ENCODE results near the gene CDKN2A.

Gene CDKN2A

DNA sequence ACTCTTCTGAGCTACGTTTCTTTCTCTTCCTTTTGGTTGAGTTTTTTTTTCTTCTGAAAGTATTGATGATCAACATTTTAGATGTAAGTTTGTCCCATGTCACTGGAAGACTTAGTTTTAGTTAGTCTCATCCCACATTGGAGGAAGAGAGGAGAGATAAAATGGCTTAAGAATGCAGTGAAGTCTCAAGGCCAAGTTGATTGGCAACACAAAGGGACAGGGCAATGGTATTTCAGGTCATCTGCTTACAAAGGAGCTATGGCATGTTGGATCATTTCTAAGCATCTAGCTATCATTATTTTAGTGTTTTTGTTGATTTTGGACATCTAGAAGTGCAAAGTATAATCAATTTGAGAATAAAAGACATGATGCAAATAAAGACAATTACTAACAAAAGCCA is 58.6 kb downstream of the CDKN2A start:
- DNase-seq = no peak

DNA sequence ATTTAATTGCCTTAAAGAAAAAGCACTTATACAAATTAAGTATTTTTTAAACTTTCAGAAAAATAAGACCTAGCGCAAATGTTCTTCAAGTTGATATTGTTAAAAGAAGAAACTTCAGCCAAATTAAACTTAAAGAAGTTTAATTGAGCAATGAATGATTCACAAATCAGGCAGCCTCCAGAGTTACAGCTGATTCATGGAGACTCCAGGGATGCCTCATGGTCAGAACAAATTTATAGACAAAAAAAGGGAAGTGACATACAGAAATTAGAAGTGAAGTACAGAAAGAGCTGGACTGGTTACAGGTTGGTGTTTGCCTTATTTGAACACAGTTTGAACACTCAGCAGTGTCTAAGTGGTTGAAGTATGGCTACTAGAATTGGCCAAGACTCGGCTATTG is 60.3 kb downstream of the CDKN2A start:
- no peak for DNase-seq

DNA sequence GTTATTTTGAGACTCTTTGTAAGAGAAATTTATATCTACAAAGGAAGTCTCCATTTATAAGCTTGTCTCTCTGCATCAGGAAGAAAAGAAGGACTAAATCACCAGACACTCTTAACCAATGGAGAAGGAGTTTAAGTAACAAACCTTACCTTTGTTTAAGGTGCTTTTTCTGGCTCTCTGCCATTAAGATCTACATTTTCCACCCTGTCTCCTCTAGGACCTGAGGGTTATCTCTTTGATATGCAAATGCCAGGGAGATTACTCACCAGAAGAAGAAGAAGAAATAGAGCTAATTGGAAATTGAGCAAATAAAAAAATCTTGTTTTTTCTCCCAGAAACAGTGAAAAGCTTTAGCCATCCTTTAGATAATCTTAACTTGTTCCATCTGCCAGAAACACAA is 60.9 kb downstream of the CDKN2A start:
- DNase-seq = no peak

DNA sequence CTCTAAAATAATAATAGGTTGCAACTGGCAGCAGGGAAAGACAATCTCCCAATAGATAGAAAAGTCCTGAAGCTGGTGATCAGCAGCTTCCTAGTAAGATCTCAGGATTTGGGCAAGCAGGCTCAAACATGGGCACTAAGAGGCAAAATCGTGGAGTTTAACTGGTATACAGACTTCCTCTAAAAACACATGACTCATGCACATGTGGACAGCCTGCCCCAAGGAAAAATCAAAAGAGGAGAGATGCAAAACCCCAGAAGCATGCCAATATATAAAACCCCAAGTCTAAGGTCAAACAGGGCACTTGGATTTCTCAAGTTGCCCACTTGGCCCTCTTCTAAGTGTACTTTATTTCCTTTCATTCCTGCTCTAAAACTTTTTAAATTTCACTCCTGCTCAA is 62.8 kb downstream of the CDKN2A start:
- no peak for DNase-seq

DNA sequence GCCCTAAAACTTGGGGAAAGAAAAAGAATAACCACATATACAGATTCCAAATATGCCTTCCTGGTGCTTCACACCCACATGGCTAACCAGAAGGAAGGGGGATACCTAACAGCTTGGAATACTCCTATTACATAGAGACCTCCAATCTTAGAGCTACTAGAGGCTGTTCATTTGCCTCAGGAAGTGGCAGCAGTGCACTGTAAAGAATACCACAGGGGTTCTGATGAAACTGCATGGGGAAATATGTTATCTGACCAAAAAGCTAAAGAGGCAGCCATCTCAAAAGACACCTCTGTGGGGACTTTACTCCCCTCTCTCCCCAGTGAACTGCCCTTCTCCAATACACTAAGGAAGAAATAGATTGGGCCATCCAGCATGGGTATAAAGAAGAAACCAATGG is 66.4 kb downstream of the CDKN2A start:
- no peak for DNase-seq

DNA sequence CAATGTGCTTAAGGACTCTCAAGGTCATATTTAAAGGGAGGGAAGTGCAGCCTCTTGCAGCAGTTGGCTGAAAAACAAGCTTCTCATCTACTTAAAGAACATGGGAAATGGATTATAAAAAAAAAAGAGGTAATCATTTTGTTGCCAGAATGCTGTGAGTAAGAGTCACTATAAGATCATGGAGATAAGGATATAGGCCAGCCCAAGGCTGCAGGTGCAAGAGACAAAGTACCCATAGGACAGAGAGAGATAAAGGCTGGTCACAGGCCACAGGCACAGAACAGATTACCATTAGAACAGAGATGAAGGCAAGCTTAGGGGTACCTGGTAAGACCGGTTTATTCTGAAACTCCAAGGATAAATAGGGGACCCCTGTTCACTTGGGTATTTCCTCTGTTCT is 70.5 kb downstream of the CDKN2A start:
- no peak for DNase-seq

DNA sequence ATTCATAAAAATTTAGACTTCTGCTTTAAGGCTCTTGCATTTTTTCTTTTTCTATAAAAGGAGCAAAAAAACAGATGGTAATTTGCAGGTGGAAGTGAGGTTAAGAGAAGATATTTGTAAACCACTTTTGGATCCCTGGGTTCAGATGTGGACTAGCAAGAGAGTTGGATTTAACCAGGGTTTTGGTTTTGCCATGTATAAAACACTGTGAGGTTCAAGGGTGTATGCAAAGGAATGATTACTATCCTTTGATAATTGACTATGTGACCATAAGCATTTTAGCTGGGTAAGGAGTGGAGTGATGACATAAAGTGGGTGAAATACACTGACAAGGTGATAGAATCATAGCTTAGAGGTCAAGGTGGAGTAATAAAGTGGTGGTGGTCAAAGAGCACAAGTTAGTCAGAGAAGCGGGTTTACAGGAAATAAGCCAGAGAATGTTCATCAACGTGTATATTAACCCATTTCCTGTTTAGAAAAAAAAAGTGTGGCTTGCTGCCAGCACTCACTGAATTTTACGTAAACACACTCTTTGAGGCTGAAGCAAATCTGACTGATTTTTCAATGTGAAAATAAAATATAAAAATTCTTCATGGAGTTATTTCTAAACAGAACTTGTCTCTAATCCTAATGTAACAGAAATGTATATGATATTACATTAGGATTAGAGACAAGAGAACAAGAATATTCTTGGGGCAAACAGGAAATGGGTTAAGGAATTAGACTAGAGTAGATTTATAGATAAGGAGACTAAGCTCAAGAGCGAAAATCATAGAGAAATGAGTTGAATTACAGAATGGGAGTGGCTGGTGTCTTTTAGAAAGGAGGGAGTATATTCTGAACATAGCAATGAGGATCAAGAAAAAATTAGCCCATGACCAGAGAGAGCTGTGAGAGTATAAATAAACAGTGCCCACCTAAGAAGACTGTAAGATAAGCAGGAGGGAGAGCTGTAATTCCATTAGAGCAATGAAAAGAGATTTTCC is 74.5 kb downstream of the CDKN2A start:
- DNase-seq = no peak
